Skeletal muscle tissue (tissue), 4 donors: ENCODE results near the gene ADGRD1. TPM values are rescaled to one million over a fixed set of nuclear protein-coding genes. Genes with fewer than 3 reads are reported as not detected.

ENCODE experiments used
- H3K27ac ChIP-seq: one replicate; pipeline ENCODE4 v1.7.0; 2013; ENCODE audit warnings: mild to moderate bottlenecking, low read depth, low read length, inconsistent platforms
- H3K27me3 ChIP-seq, 3 donors: one replicate each; pipeline ENCODE4 v1.7.0; 2013; ENCODE audit warnings: low read length in 3 of 3; ENCODE audit not compliant: control insufficient read depth in 3 of 3, insufficient read depth in 3 of 3
- H3K36me3 ChIP-seq, 3 donors: one replicate each; pipeline ENCODE4 v1.7.0; 2013; ENCODE audit warnings: low read length in 3 of 3; ENCODE audit not compliant: control insufficient read depth in 3 of 3, insufficient read depth in 3 of 3
- H3K4me1 ChIP-seq, 3 donors: one replicate each; pipeline ENCODE4 v1.7.0; 2013; ENCODE audit warnings: low read length in 3 of 3, mild to moderate bottlenecking in 3 of 3; ENCODE audit not compliant: control insufficient read depth in 3 of 3, insufficient read depth in 3 of 3
- H3K4me3 ChIP-seq, 3 donors: one replicate each; pipeline ENCODE4 v1.7.0; 2013; ENCODE audit warnings: low read length in 3 of 3
- H3K9ac ChIP-seq, 3 donors: one replicate each; pipeline ENCODE4 v1.7.0; 2013; ENCODE audit warnings: low read length in 3 of 3, mild to moderate bottlenecking in 3 of 3, moderate library complexity in 2 of 3, low read depth in 1 of 3
- H3K9me3 ChIP-seq, 3 donors: one replicate each; pipeline ENCODE4 v1.7.0; 2013; ENCODE audit warnings: low read length in 3 of 3; ENCODE audit not compliant: control insufficient read depth in 3 of 3
- total RNA-seq: library from RNA; depleted of rRNA; stranded (reverse); fragments of >200 nt; gene quantifications from one replicate; pipeline ENCODE4 v1.2.3, GENCODE V29; 2014
- donor health status: Osteomylitis.

ADGRD1 gene
- total RNA-seq, 1 donor from 2014 or later: 7.8 TPM

- H3K9me3 ChIP-seq: no peaks in the 10 kb centered on the region
- no peak overlapping the region for H3K4me3 ChIP-seq
- no peak overlapping the region for H3K27ac ChIP-seq
- H3K4me1 ChIP-seq: peaks cover 0 to 5% (median 4%) of the 10 kb centered on the region in 3 donors
- H3K27me3 ChIP-seq: peaks cover 0 to 38% (median 0%) of the 10 kb centered on the region in 3 donors
- peaks cover 0 to 2% (median 0%) of the 10 kb centered on the region in 3 donors for H3K36me3 ChIP-seq
- H3K9ac ChIP-seq: no peak overlapping the region
Measured at GRCh38 chr12:131033886-131034482, 80.3 kb downstream of the ADGRD1 start.

DNA sequence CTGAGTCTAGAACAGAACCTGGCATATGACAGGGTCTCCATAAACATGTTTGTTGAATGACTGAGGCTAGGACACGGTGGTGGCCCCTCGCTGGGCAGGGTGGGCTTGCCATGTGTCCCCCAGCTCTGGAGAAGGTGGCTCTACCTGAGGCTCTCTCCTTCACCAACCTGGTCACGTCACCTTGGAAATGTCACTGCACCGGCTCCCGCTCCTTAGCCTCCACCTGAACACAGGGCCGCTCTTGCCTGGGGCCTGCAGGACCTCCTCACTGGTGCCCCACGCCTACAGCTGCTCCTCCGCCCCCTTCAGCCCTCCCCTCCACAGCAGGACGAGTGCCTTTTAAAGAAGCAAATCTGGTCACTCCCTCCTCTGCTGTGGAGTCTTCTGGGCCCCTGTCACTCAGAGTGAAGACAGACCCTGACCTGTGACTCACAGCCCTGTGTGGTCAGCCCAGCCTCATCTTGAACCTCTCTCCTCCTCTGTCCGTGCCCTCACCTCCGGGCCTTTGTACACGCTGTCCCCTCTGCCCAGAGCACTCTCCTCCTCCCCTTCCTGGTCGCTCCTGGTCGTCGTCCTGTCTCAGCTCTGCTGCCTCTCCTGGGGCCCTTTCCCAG, 81.0 kb downstream of the ADGRD1 start:
- H3K36me3 ChIP-seq: peaks cover 0 to 2% (median 0%) of the 10 kb centered on the region in 3 donors
- peaks cover 0 to 3% (median 0%) of the 10 kb centered on the region in 3 donors for H3K4me1 ChIP-seq
- peaks cover 0 to 38% (median 0%) of the 10 kb centered on the region in 3 donors for H3K27me3 ChIP-seq
- no peaks in the 10 kb centered on the region for H3K9me3 ChIP-seq
- H3K9ac ChIP-seq: no peak overlapping the region
- no peak overlapping the region for H3K27ac ChIP-seq
- H3K4me3 ChIP-seq: no peak overlapping the region

DNA sequence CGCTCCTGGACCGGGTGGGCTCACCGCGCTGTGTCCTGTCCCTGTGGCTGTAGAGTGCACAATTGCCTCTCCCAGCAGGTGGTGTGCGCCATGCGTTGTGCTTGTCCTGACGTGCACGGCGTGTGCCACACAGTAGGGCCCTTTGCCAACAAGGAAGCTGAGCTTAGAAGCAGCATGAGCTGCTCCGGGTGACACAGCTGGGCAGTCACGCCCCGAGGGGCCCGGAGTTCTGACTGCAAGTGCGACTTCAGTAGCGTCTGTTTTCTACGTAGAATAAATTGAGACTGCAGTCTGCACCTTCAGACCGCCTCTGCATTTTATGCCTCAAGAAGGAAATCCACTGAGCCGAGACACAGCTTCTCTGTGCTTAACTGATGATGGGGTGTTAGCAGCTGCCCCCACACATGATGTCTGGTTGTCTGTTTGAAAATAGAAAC, 81.6 kb downstream of the ADGRD1 start:
- H3K4me1 ChIP-seq: peaks cover 0 to 3% (median 0%) of the 10 kb centered on the region in 3 donors
- H3K9me3 ChIP-seq: no peaks in the 10 kb centered on the region
- no peak overlapping the region for H3K9ac ChIP-seq
- H3K36me3 ChIP-seq: peaks cover 0 to 2% (median 0%) of the 10 kb centered on the region in 3 donors
- no peak overlapping the region for H3K4me3 ChIP-seq
- peaks cover 0 to 34% (median 0%) of the 10 kb centered on the region in 3 donors for H3K27me3 ChIP-seq
- H3K27ac ChIP-seq: no peak overlapping the region

DNA sequence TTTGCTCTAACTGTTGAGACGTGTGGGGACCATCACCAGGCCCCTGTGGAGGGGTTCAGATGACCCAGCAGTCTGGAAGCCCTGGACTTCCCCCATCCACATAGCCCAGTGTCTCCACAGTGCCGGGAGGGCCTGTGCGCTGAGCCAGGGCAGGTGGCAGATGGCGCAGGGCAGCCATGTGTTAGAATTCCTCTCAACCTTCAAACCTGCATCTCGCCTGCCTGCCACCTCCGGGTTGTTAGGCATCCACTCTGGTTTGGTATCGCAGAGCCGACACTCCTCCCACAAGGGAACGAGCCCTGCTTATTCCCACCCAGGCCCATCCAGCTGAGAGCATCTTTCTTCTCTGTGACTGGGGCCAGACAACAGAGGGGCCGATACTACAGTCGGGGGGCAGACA, 84.5 kb downstream of the ADGRD1 start:
- no peak overlapping the region for H3K4me3 ChIP-seq
- no peaks in the 10 kb centered on the region for H3K36me3 ChIP-seq
- no peaks in the 10 kb centered on the region for H3K9me3 ChIP-seq
- H3K9ac ChIP-seq: no peak overlapping the region
- peaks cover 0 to 15% (median 0%) of the 10 kb centered on the region in 3 donors for H3K27me3 ChIP-seq
- no peak overlapping the region for H3K27ac ChIP-seq
- peaks cover 0 to 3% (median 0%) of the 10 kb centered on the region in 3 donors for H3K4me1 ChIP-seq

- Histone ChIP-seq H3K36me3 (no peaks in the 10 kb centered on the region), H3K27me3 (peaks cover 0 to 11% (median 0%) of the 10 kb centered on the region in 3 donors), H3K27ac (no peak overlapping the region), H3K4me3 (no peak overlapping the region), H3K9ac (no peak overlapping the region), H3K4me1 (peaks cover 0 to 3% (median 0%) of the 10 kb centered on the region in 3 donors), H3K9me3 (no peaks in the 10 kb centered on the region)
Measured at GRCh38 chr12:131038961-131039950, 85.5 kb downstream of the ADGRD1 start.

DNA sequence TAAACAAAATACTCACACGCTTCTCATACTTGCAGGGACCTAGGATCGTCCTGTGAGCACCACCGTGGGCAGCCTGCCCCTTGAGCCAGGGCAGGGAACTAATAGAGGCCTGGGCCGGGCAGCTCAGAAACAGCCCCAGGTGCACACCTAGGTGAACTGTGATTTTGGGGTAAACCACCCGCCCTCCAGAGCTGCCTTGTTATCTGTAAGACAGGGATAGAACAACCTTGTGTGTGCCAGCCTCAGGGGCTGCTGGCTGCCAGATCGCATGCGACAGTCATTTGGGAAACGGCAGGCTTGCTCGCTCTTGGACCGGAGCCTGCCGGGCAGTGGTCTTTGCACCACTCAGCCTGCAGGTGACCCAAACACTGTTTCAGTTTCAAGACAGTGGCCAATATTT, 86.8 kb downstream of the ADGRD1 start:
- Histone ChIP-seq H3K27ac (no peak overlapping the region), H3K9ac (no peak overlapping the region), H3K27me3 (peaks cover 0 to 4% (median 0%) of the 10 kb centered on the region in 3 donors), H3K4me1 (no peaks in the 10 kb centered on the region), H3K36me3 (no peaks in the 10 kb centered on the region), H3K4me3 (no peak overlapping the region), H3K9me3 (no peaks in the 10 kb centered on the region)

DNA sequence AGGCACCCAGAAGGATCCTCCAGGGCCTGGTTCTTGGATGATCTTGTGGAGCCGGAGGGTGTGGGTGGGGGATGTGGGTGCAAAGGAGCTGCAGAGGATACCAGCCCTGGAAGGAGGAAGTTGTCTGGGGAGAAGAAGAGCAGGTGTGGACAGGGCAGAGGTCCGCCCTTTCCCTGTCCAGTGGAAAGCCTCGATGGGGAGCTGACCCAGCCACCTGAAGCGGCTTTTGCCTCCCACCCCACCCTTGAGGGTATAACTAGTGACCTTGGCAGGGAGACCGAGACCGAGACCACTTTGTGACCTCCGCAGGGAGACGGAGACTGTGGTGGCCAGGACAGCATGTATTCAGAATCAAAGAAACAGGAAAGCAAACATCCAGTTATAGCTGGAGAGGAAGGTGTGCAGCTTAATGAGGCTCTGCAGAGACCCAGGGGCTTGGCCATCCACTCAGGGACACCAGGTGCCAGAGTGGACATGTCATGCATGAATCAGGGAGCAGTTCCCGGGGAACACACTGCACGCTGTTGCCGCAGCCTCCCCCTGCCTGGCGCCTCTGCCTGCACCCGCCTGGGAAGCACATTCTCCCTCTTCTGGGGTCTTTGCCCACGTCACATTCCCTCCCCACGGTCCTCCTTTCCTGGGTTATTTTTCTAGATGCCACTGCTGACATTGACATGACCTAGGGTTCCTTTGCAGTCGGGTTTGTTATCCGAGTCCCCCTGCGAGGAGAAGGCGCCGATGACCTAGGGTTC, 87.7 kb downstream of the ADGRD1 start:
- Histone ChIP-seq H3K9ac (no peak overlapping the region), H3K4me3 (no peak overlapping the region), H3K9me3 (no peaks in the 10 kb centered on the region), H3K27me3 (peaks cover 0 to 4% (median 0%) of the 10 kb centered on the region in 3 donors), H3K4me1 (no peaks in the 10 kb centered on the region), H3K36me3 (no peaks in the 10 kb centered on the region), H3K27ac (no peak overlapping the region)

DNA sequence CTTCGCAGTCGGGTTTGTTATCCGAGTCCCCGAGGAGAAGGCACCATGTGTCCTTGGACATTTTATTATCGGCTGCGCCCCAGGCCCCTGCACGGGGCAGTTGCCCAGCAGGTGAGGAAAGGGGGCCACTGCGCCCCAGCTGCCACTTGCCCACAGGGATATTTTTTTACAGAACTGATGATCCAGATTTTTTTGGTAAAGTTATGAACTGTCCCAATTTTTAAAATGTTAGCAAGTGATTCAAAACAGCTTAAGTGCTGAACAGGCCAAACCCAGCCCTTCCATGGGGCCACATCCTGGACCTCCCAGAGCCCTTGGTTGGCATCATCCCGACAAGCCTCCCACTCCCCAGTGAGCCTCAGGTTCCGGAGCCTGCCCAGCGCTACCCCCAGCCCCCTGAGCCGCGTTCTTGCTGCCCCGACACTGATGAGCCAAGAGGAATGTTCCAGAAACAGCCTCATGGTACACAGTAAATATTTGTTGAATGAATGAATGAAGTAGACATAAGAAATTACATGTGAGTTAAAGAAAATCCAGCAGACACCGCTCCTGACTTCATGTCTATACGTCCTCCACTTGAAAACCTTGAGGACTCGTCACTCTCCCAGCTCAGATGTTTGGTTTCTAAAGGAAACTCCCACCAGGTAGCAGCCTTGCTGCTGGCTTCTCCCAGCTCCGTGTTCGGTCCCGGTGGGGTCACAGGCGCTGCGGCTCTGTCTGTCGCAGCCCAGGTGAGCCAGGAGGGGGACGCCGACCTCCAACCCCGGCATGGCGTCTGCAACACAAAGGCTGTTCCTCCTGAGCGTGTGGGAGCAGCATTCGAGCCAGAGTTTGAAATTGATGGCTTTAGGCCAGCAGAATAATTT, 88.5 kb downstream of the ADGRD1 start:
- peaks cover 0 to 4% (median 0%) of the 10 kb centered on the region in 3 donors for H3K27me3 ChIP-seq
- H3K36me3 ChIP-seq: no peaks in the 10 kb centered on the region
- no peak overlapping the region for H3K9ac ChIP-seq
- H3K9me3 ChIP-seq: no peaks in the 10 kb centered on the region
- H3K4me3 ChIP-seq: no peak overlapping the region
- no peak overlapping the region for H3K27ac ChIP-seq
- H3K4me1 ChIP-seq: peaks cover 0 to 3% (median 0%) of the 10 kb centered on the region in 3 donors
